GM12878 (cell line): ENCODE results near the gene RIMS3. TPM values are rescaled to one million over a fixed set of nuclear protein-coding genes. Genes with fewer than 3 reads are reported as not detected.

ENCODE experiments used
- ATAC-seq: fragments of 200-7000 bp; cut with Tn5 transposase; 3 replicates; pipeline ENCODE4 v1.9.1; 2020; ENCODE audit warnings: mild to moderate bottlenecking, moderate library complexity
- BruUV-seq: library from RNA; stranded (reverse); fragments of 400-500 nt; replicated peaks from 2 replicates; lab custom pipeline; 2021; lab: Mats Ljungman, UMichigan
- CTCF ChIA-PET: fragments of 300-600 bp; sonication (Branson Sonifier 250); formaldehyde crosslinking; extraction: SDS; loops from one replicate; lab custom pipeline; 2021; ENCODE audit warnings: inconsistent platforms; lab: Yijun Ruan, JAX
- POLR2A ChIA-PET: fragments of 350-600 bp; formaldehyde crosslinking; extraction: SDS; loops from one replicate; lab custom pipeline; 2021; ENCODE audit warnings: inconsistent platforms; lab: Charles Lee
- RAD21 ChIA-PET: fragments of 300-600 bp; sonication (Branson Sonifier 250); formaldehyde crosslinking; loops from one replicate; lab custom pipeline; 2023; ENCODE audit warnings: antibody characterized with exemption; ENCODE audit not compliant: unreplicated experiment; lab: Charles Lee
- SMC1A ChIA-PET: fragments of 300-600 bp; sonication (Branson Sonifier 250); formaldehyde crosslinking; loops from one replicate; lab custom pipeline; 2023; ENCODE audit not compliant: unreplicated experiment, uncharacterized antibody; lab: Charles Lee
- DNase-seq: peaks from one replicate; pipeline ENCODE4 v3.0.0-alpha.2; 2011; ENCODE audit warnings: low read depth, low spot score
- FAIRE-seq: peaks from 3 replicates; lab custom pipeline; 2011; peaks lifted over from hg19 to GRCh38; lab: Jason Lieb, UNC
- H2AFZ ChIP-seq: 2 replicates; pipeline ENCODE4 v1.6.0; 2011; ENCODE audit warnings: low read depth, low read length, control low read depth; ENCODE audit not compliant: control insufficient read depth
- H3K27ac ChIP-seq: 2 replicates; pipeline ENCODE4 v1.5.1; 2011; ENCODE audit warnings: control low read depth; ENCODE audit not compliant: control insufficient read depth, insufficient read depth
- H3K27me3 ChIP-seq, 2 experiments: replicated peaks in 1 of 2; 2 replicates each; pipeline versions ENCODE4 v1.6.0 to v1.6.1; 2011; ENCODE audit warnings: low read length in 1 of 2; ENCODE audit not compliant: control insufficient read depth in 2 of 2, insufficient read depth in 2 of 2
- H3K36me3 ChIP-seq, 2 experiments: 2 replicates each; pipeline ENCODE4 v1.5.1; 2011; ENCODE audit warnings: low read length in 1 of 2; ENCODE audit not compliant: control insufficient read depth in 2 of 2, insufficient read depth in 2 of 2
- H3K4me1 ChIP-seq: 2 replicates; pipeline ENCODE4 v1.6.1; 2011; ENCODE audit warnings: mild to moderate bottlenecking, low read length, moderate library complexity, mixed read lengths; ENCODE audit not compliant: control insufficient read depth, insufficient read depth
- H3K4me2 ChIP-seq: 2 replicates; pipeline ENCODE4 v1.6.0; 2011; ENCODE audit warnings: control low read depth; ENCODE audit not compliant: control insufficient read depth, insufficient read depth
- H3K4me3 ChIP-seq: fragments of 200-600 bp; sonication (generic); 2 replicates; pipeline ENCODE4 v1.5.1; 2016
- H3K79me2 ChIP-seq: 2 replicates; pipeline ENCODE4 v1.6.0; 2011; ENCODE audit warnings: low read length; ENCODE audit not compliant: control insufficient read depth, insufficient read depth
- H3K9ac ChIP-seq: 2 replicates; pipeline ENCODE4 v1.8.0; 2011; ENCODE audit warnings: low read length, control low read depth, mixed read lengths; ENCODE audit not compliant: control insufficient read depth, insufficient read depth
- H3K9me3 ChIP-seq: replicated peaks from 3 replicates; pipeline ENCODE4 v1.5.1; 2011; ENCODE audit warnings: mild to moderate bottlenecking, low read length; ENCODE audit not compliant: control insufficient read depth, insufficient read depth
- H4K20me1 ChIP-seq: 2 replicates; pipeline ENCODE4 v1.6.0; 2011; ENCODE audit not compliant: control insufficient read depth, insufficient read depth
- BCL11A ChIP-seq: IDR thresholded peaks from 2 replicates; pipeline ENCODE4 v1.6.1; 2011; ENCODE audit warnings: low read depth, low read length
- E4F1 ChIP-seq: fragments of 450-650 bp; IDR thresholded peaks from 2 replicates; pipeline ENCODE4 v1.6.1; 2018; ENCODE audit warnings: borderline replicate concordance, mild to moderate bottlenecking; ENCODE audit not compliant: partially characterized antibody
- EGR1 ChIP-seq, 2 experiments: IDR thresholded peaks; 1 replicate in 1 of 2; 2 replicates in 1 of 2; pipeline ENCODE4 v1.6.1; 2011 to 2012; ENCODE audit warnings: low read depth in 2 of 2, low read length in 2 of 2, borderline replicate concordance in 1 of 2, mild to moderate bottlenecking in 1 of 2, moderate library complexity in 1 of 2
- JUNB ChIP-seq: IDR thresholded peaks from 2 replicates; pipeline ENCODE4 v1.6.1; 2016; ENCODE audit warnings: antibody characterized with exemption, mild to moderate bottlenecking
- NFYA ChIP-seq: IDR thresholded peaks from 2 replicates; pipeline ENCODE4 v1.6.1; 2011; ENCODE audit warnings: low read depth, mild to moderate bottlenecking, low read length, improper control_type of control experiment, borderline replicate concordance
- RAD21 ChIP-seq: IDR thresholded peaks from 2 replicates; pipeline ENCODE4 v1.6.1; 2011; ENCODE audit warnings: mild to moderate bottlenecking, low read depth, low read length, moderate library complexity; ENCODE audit not compliant: insufficient read depth
- RB1 ChIP-seq: fragments of 450-650 bp; formaldehyde crosslinking; IDR thresholded peaks from 2 replicates; pipeline ENCODE4 v1.6.1; 2017; ENCODE audit warnings: mild to moderate bottlenecking, borderline replicate concordance
- RUNX3 ChIP-seq: IDR thresholded peaks from 2 replicates; pipeline ENCODE4 v1.6.1; 2012; ENCODE audit warnings: low read length, inconsistent platforms
- SMC3 ChIP-seq: IDR thresholded peaks from 2 replicates; pipeline ENCODE4 v1.6.1; 2011; ENCODE audit warnings: low read length, improper control_type of control experiment, borderline replicate concordance
- SP1 ChIP-seq: IDR thresholded peaks from one replicate; pipeline ENCODE4 v1.6.1; 2011; ENCODE audit warnings: low read depth, low read length
- STAT3 ChIP-seq: IDR thresholded peaks from 2 replicates; pipeline ENCODE4 v1.6.1; 2011; ENCODE audit warnings: low read depth, low read length, improper control_type of control experiment
- TARDBP ChIP-seq: IDR thresholded peaks from 2 replicates; pipeline ENCODE4 v1.6.1; 2016; ENCODE audit warnings: borderline replicate concordance
- YBX1 ChIP-seq: fragments of 450-650 bp; IDR thresholded peaks from 2 replicates; pipeline ENCODE4 v1.6.1; 2016; ENCODE audit warnings: antibody characterized with exemption
- YY1 ChIP-seq: IDR thresholded peaks from 2 replicates; pipeline ENCODE4 v1.6.1; 2011; ENCODE audit warnings: low read depth, mild to moderate bottlenecking, low read length
- ZNF274 ChIP-seq: IDR thresholded peaks from one replicate; pipeline ENCODE4 v1.8.0; 2011; ENCODE audit not compliant: insufficient read length, insufficient read depth
- ZNF384 ChIP-seq: IDR thresholded peaks from 2 replicates; pipeline ENCODE4 v1.6.1; 2012; ENCODE audit warnings: low read depth, mild to moderate bottlenecking, low read length, improper control_type of control experiment, borderline replicate concordance
- ZNF622 ChIP-seq: fragments of 450-650 bp; IDR thresholded peaks from 2 replicates; pipeline ENCODE4 v1.6.1; 2017; ENCODE audit warnings: mild to moderate bottlenecking, inconsistent platforms
- ZSCAN29 ChIP-seq: fragments of 450-650 bp; IDR thresholded peaks from 2 replicates; pipeline ENCODE4 v1.6.1; 2017; ENCODE audit warnings: mild to moderate bottlenecking, moderate library complexity
- WGBS: methylation state at CpG from one replicate; pipeline ENCODE4 v1.1.6; 2016; ENCODE audit warnings: low lambda C conversion rate; ENCODE audit not compliant: insufficient replicate concordance, insufficient coverage; ENCODE audit errors: missing lambda C conversion rate; 5-methylcytosine and 5-hydroxymethylcytosine counted together
- in situ Hi-C: fragments of 300-500 bp; cut with MboI; formaldehyde crosslinking; loops from 9 replicates; pipeline ENCODE4 v1.14.3; 2018; ENCODE audit warnings: mixed read lengths
- intact Hi-C: fragments of 100-400 bp; cut with micrococcal nuclease; formaldehyde crosslinking; loops from one replicate; pipeline ENCODE4 v1.14.2; 2022; ENCODE audit not compliant: unreplicated experiment
- polyA plus RNA-seq, 11 experiments: library from polyadenylated mRNA; depleted of rRNA in 4 of 11; unstranded in 6 of 11; stranded (reverse) in 5 of 11; fragments of >200 nt; fragmentation: Nextera tagmentation in 4 of 11; fragmentation: Illumina TruSeq in 1 of 11; extraction: Ambion mirVana in 4 of 11; extraction: Trizol in 1 of 11; gene quantifications; 1 replicate in 1 of 11; 2 replicates in 10 of 11; pipeline versions ENCODE4 v1.2.1 to v1.2.3, GENCODE V29; 2011 to 2016; ENCODE audit warnings: inconsistent platforms in 2 of 11, missing spikeins in 2 of 11, low read depth in 1 of 11
- total RNA-seq, 4 experiments: library from RNA; depleted of rRNA in 3 of 4; stranded (reverse); fragments of >200 nt in 3 of 4; fragmentation: Illumina TruSeq in 1 of 4; extraction: Trizol in 1 of 4; gene quantifications; 2 replicates each; pipeline versions ENCODE4 v1.2.1 to v1.2.3, GENCODE V29; 2013 to 2021

Gene RIMS3
- total and polyA plus RNA-seq, 10 of the 15 experiments (the other 5 are each of a cell fraction or from before 2014, with no cell fraction given), result 0.02 to 4.7 (median 0.39) TPM

DNA sequence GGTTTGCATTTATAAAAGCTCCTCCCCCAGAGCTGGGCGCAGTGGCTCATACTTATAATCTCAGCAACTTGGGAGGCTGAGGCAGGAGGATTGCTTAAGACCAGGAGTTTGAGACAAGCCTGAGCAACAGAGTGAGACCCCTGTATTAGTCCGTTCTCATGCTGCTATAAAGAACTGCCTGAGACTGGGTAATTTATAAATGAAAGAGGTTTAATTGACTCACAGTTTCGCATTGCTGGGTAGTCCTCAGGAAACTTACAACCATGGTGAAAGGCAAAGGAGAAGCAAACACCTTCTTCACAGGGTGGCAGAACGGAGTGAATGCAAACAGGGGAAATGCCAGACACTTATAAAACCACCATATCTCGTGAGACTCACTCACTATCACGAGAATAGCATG is 81.5 kb downstream of the RIMS3 start:
- no TSS peak for BruUV-seq
- no peak overlapping the region for H2AFZ ChIP-seq
- TF ChIP-seq ZSCAN29 (no peak), NFYA (no peak), ZNF384 (no peak), YBX1 (no peak), JUNB (no peak), STAT3 (no peak), SMC3 (no peak), RUNX3 (no peak), BCL11A (no peak), ZNF274 (no peak), YY1 (no peak), EGR1 (IDR thresholded peaks at IDR 0.05; ENCODE audit: borderline replicate concordance in 1 of 2, low read depth in 2 of 2, low read length in 2 of 2) (no peak), E4F1 (no peak), TARDBP (no peak), RAD21 (no peak), ZNF622 (no peak), RB1 (no peak), SP1 (no peak)
- RAD21 ChIA-PET, result no interaction called here
- CTCF ChIA-PET, result interaction anchor here (0.7 to 1.6 kb wide), 2 partner anchors 10 to 368 kb away, joined by 3 to 6 read pairs; no protein-coding TSS in a partner anchor
- H3K9me3 ChIP-seq, result no peaks in the 10 kb centered on the region
- intact Hi-C loops (no loop called here), in situ Hi-C loops (no loop called here)
- H3K4me3 ChIP-seq, result no peak overlapping the region
- DNase-seq, result no peak
- no peak for FAIRE-seq
- H4K20me1 ChIP-seq, result no peaks in the 10 kb centered on the region
- POLR2A ChIA-PET, result no interaction called here
- H3K9ac ChIP-seq, result no peak overlapping the region
- no peaks in the 10 kb centered on the region for H3K27me3 ChIP-seq
- no peaks in the 10 kb centered on the region for H3K36me3 ChIP-seq
- SMC1A ChIA-PET, result no interaction called here
- no peak overlapping the region for H3K4me2 ChIP-seq
- 10% methylated on average over 6 of the region's 6 CpGs for WGBS
- no peak overlapping the region for H3K27ac ChIP-seq
- no peaks in the 10 kb centered on the region for H3K4me1 ChIP-seq
- peak; percentile 17; the same call in 2 of the 3 replicates for ATAC-seq
- no peaks in the 10 kb centered on the region for H3K79me2 ChIP-seq
